ENCODE results near the gene NOXO1.
A peak's percentile ranks its signal among the peaks of the same experiment; 100 is the strongest.
"Not testable (repeated sequence)": the region's sequence is repeated elsewhere in the genome, so short reads cannot be mapped to it uniquely, and the experiment has no call there.

The NOXO1 gene

GRCh38 chr16:1940273-1941161, 40.8 kb downstream of the NOXO1 start:
- Histone ChIP-seq H3K9me3 (ENCODE audit: control insufficient read depth, low read length) (no peaks in the 10 kb centered on the region), H3K4me3 (ENCODE audit: insufficient read depth, low read depth, low read length, poor library complexity, severe bottlenecking) (no peak overlapping the region), H3K4me1 (ENCODE audit: control insufficient read depth, insufficient read depth, low read length, poor library complexity, severe bottlenecking) (peaks cover 9% of the 10 kb centered on the region), H3K27ac (ENCODE audit: insufficient read depth, low read length, poor library complexity, severe bottlenecking) (no peak overlapping the region), H3K27me3 (replicated peaks; ENCODE audit: control insufficient read depth, insufficient read depth, low read length, poor library complexity, severe bottlenecking) (no peaks in the 10 kb centered on the region), H3K36me3 (ENCODE audit: control insufficient read depth, insufficient read depth, low read length) (peaks cover 17% of the 10 kb centered on the region)
- no peak for DNase-seq

GRCh38 chr16:1939833-1940232, 41.4 kb downstream of the NOXO1 start:
- H3K27ac ChIP-seq (ENCODE audit: insufficient read depth, low read length, poor library complexity, severe bottlenecking); H3K27me3 ChIP-seq (replicated peaks; ENCODE audit: control insufficient read depth, insufficient read depth, low read length, poor library complexity, severe bottlenecking); DNase-seq; H3K4me3 ChIP-seq (ENCODE audit: insufficient read depth, low read depth, low read length, poor library complexity, severe bottlenecking); H3K4me1 ChIP-seq (ENCODE audit: control insufficient read depth, insufficient read depth, low read length, poor library complexity, severe bottlenecking); H3K9me3 ChIP-seq (ENCODE audit: control insufficient read depth, low read length): not testable (repeated sequence)
- peaks cover 17% of the 10 kb centered on the region for H3K36me3 ChIP-seq (ENCODE audit: control insufficient read depth, insufficient read depth, low read length)

GRCh38 chr16:1938910-1939309, 42.4 kb downstream of the NOXO1 start:
- Histone ChIP-seq H3K36me3 (ENCODE audit: control insufficient read depth, insufficient read depth, low read length) (peaks cover 17% of the 10 kb centered on the region), H3K9me3 (ENCODE audit: control insufficient read depth, low read length) (no peaks in the 10 kb centered on the region), H3K27ac (ENCODE audit: insufficient read depth, low read length, poor library complexity, severe bottlenecking) (no peak overlapping the region), H3K4me1 (ENCODE audit: control insufficient read depth, insufficient read depth, low read length, poor library complexity, severe bottlenecking) (peaks cover 9% of the 10 kb centered on the region), H3K27me3 (replicated peaks; ENCODE audit: control insufficient read depth, insufficient read depth, low read length, poor library complexity, severe bottlenecking) (no peaks in the 10 kb centered on the region), H3K4me3 (ENCODE audit: insufficient read depth, low read depth, low read length, poor library complexity, severe bottlenecking) (no peak overlapping the region)
- no peak for DNase-seq

- H3K4me1 ChIP-seq (ENCODE audit: control insufficient read depth, insufficient read depth, low read length, poor library complexity, severe bottlenecking) = peaks cover 9% of the 10 kb centered on the region
- DNase-seq = no peak
- H3K36me3 ChIP-seq (ENCODE audit: control insufficient read depth, insufficient read depth, low read length) = peaks cover 17% of the 10 kb centered on the region
- H3K27me3 ChIP-seq (replicated peaks; ENCODE audit: control insufficient read depth, insufficient read depth, low read length, poor library complexity, severe bottlenecking) = no peaks in the 10 kb centered on the region
- H3K4me3 ChIP-seq (ENCODE audit: insufficient read depth, low read depth, low read length, poor library complexity, severe bottlenecking) = no peak overlapping the region
- no peak overlapping the region for H3K27ac ChIP-seq (ENCODE audit: insufficient read depth, low read length, poor library complexity, severe bottlenecking)
- H3K9me3 ChIP-seq (ENCODE audit: control insufficient read depth, low read length) = no peaks in the 10 kb centered on the region
These were observed 43.0 kb downstream of the NOXO1 start for GRCh38 chr16:1938316-1938715.

- DNase-seq = no peak
- peaks cover 17% of the 10 kb centered on the region for H3K36me3 ChIP-seq (ENCODE audit: control insufficient read depth, insufficient read depth, low read length)
- peaks cover under 1% of the 10 kb centered on the region for H3K4me1 ChIP-seq (ENCODE audit: control insufficient read depth, insufficient read depth, low read length, poor library complexity, severe bottlenecking)
- no peak overlapping the region for H3K4me3 ChIP-seq (ENCODE audit: insufficient read depth, low read depth, low read length, poor library complexity, severe bottlenecking)
- no peaks in the 10 kb centered on the region for H3K27me3 ChIP-seq (replicated peaks; ENCODE audit: control insufficient read depth, insufficient read depth, low read length, poor library complexity, severe bottlenecking)
- no peak overlapping the region for H3K27ac ChIP-seq (ENCODE audit: insufficient read depth, low read length, poor library complexity, severe bottlenecking)
- no peaks in the 10 kb centered on the region for H3K9me3 ChIP-seq (ENCODE audit: control insufficient read depth, low read length)
These were observed 44.3 kb downstream of the NOXO1 start for GRCh38 chr16:1936945-1937479.

- Histone ChIP-seq H3K4me3 (ENCODE audit: insufficient read depth, low read depth, low read length, poor library complexity, severe bottlenecking) (no peak overlapping the region), H3K27me3 (replicated peaks; ENCODE audit: control insufficient read depth, insufficient read depth, low read length, poor library complexity, severe bottlenecking) (no peaks in the 10 kb centered on the region), H3K36me3 (ENCODE audit: control insufficient read depth, insufficient read depth, low read length) (peaks cover 3% of the 10 kb centered on the region), H3K4me1 (ENCODE audit: control insufficient read depth, insufficient read depth, low read length, poor library complexity, severe bottlenecking) (peaks cover 10% of the 10 kb centered on the region), H3K9me3 (ENCODE audit: control insufficient read depth, low read length) (no peaks in the 10 kb centered on the region), H3K27ac (ENCODE audit: insufficient read depth, low read length, poor library complexity, severe bottlenecking) (no peak overlapping the region)
- no peak for DNase-seq
These were observed 48.1 kb downstream of the NOXO1 start for GRCh38 chr16:1933097-1933661.

GRCh38 chr16:1932050-1933028, 48.9 kb downstream of the NOXO1 start:
- Histone ChIP-seq H3K27me3 (replicated peaks; ENCODE audit: control insufficient read depth, insufficient read depth, low read length, poor library complexity, severe bottlenecking) (no peaks in the 10 kb centered on the region), H3K36me3 (ENCODE audit: control insufficient read depth, insufficient read depth, low read length) (no peaks in the 10 kb centered on the region), H3K4me1 (ENCODE audit: control insufficient read depth, insufficient read depth, low read length, poor library complexity, severe bottlenecking) (peaks cover 10% of the 10 kb centered on the region), H3K27ac (ENCODE audit: insufficient read depth, low read length, poor library complexity, severe bottlenecking) (no peak overlapping the region), H3K9me3 (ENCODE audit: control insufficient read depth, low read length) (no peaks in the 10 kb centered on the region), H3K4me3 (ENCODE audit: insufficient read depth, low read depth, low read length, poor library complexity, severe bottlenecking) (no peak overlapping the region)
- DNase-seq = no peak

- H3K4me1 ChIP-seq (ENCODE audit: control insufficient read depth, insufficient read depth, low read length, poor library complexity, severe bottlenecking) = peaks cover 10% of the 10 kb centered on the region
- no peak overlapping the region for H3K27ac ChIP-seq (ENCODE audit: insufficient read depth, low read length, poor library complexity, severe bottlenecking)
- DNase-seq = no peak
- no peaks in the 10 kb centered on the region for H3K36me3 ChIP-seq (ENCODE audit: control insufficient read depth, insufficient read depth, low read length)
- no peak overlapping the region for H3K4me3 ChIP-seq (ENCODE audit: insufficient read depth, low read depth, low read length, poor library complexity, severe bottlenecking)
- H3K9me3 ChIP-seq (ENCODE audit: control insufficient read depth, low read length) = no peaks in the 10 kb centered on the region
- H3K27me3 ChIP-seq (replicated peaks; ENCODE audit: control insufficient read depth, insufficient read depth, low read length, poor library complexity, severe bottlenecking) = no peaks in the 10 kb centered on the region
These were observed 50.9 kb downstream of the NOXO1 start for GRCh38 chr16:1930338-1930720.

GRCh38 chr16:1929578-1930337, 51.5 kb downstream of the NOXO1 start:
- peaks cover 10% of the 10 kb centered on the region for H3K4me1 ChIP-seq (ENCODE audit: control insufficient read depth, insufficient read depth, low read length, poor library complexity, severe bottlenecking)

More at GRCh38 chr16:1929578-1930337, 51.5 kb downstream of the NOXO1 start:
- Histone ChIP-seq H3K36me3 (ENCODE audit: control insufficient read depth, insufficient read depth, low read length) (no peaks in the 10 kb centered on the region), H3K27me3 (replicated peaks; ENCODE audit: control insufficient read depth, insufficient read depth, low read length, poor library complexity, severe bottlenecking) (no peaks in the 10 kb centered on the region), H3K9me3 (ENCODE audit: control insufficient read depth, low read length) (no peaks in the 10 kb centered on the region), H3K4me3 (ENCODE audit: insufficient read depth, low read depth, low read length, poor library complexity, severe bottlenecking) (peak overlapping the region; percentile 49), H3K27ac (ENCODE audit: insufficient read depth, low read length, poor library complexity, severe bottlenecking) (no peak overlapping the region)
- DNase-seq = peak; percentile 78 to 87 (median 85)

Measured in effector memory CD4-positive, alpha-beta T cell (primary cell).